ENCODE data around the gene PRDX1. TPM values are rescaled to one million over a fixed set of nuclear protein-coding genes. Genes with fewer than 3 reads are reported as not detected.
A peak's percentile ranks its signal among the peaks of the same experiment; 100 is the strongest.

Gene PRDX1
- total and polyA plus RNA-seq, 2 experiments from 2014 or later, result 1,070 to 2,149 TPM

DNA sequence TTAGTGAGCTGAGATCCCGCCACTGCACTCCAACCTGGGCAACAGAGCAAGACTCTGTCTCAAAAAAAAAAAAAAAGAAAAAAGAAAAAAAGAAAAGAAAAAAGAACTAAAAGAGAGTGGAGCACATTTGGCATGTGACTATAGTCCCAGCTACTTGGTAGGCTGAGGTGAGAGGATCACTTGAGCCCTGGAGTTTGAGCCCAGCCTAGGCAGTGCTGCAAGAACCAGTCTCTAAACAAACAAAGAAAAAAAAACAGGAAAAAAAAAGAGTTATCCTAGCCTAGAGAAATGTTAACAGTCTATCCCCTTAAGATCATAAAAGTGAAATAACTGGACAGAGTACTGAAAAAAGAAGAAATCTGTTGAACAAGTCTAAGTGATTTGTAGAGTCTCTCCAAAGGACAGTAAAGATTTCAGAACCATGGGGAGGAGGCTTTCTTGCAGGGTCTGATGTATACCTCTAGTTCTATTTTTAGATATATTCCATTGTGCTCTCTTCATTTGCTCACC, 4.5 kb upstream of the PRDX1 start:
- DNase-seq (ENCODE audit: low spot score) (no peak), ATAC-seq (no peak)
- peaks cover 5% of the 10 kb centered on the region for H3K79me2 ChIP-seq (replicated peaks; ENCODE audit: insufficient read depth)
- no peak overlapping the region for H3K4me3 Mint-ChIP-seq
- peaks cover 29% of the 10 kb centered on the region for H3K4me1 ChIP-seq (ENCODE audit: insufficient read depth)
- H2AFZ ChIP-seq, result 0 out of 2 replicates have a peak overlapping the region, but pooled peaks have one; percentile 5
- H3K4me1 Mint-ChIP-seq, result peaks cover 36% of the 10 kb centered on the region
- H3K36me3 Mint-ChIP-seq (ENCODE audit: low read depth), result peaks cover under 1% of the 10 kb centered on the region; the same call in 2 of the 3 replicates
- peaks cover 5% of the 10 kb centered on the region for H3K27me3 Mint-ChIP-seq (ENCODE audit: insufficient read depth, low read depth, poor library complexity)
- H3K27me3 ChIP-seq (ENCODE audit: insufficient read depth), result no peaks in the 10 kb centered on the region
- no peak overlapping the region for H3K4me2 ChIP-seq
- H3K9me3 Mint-ChIP-seq, result no peaks in the 10 kb centered on the region
- TF ChIP-seq POLR2AphosphoS5 (IDR thresholded peaks at IDR 0.05; ENCODE audit: low read depth) (no peak), CREB1 (CRISPR knock-in tag; IDR thresholded peaks at IDR 0.05; ENCODE audit: low read depth) (no peak), NANOG (IDR thresholded peaks at IDR 0.05; ENCODE audit: borderline replicate concordance) (no peak), EZH2 (IDR thresholded peaks at IDR 0.05; ENCODE audit: low read depth, unreplicated experiment) (no peak), STAT1 (IDR thresholded peaks at IDR 0.05; ENCODE audit: unreplicated experiment) (no peak), ZNF114 (CRISPR knock-in tag; IDR thresholded peaks at IDR 0.05) (no peak), ZNF331 (CRISPR knock-in tag; IDR thresholded peaks at IDR 0.05; ENCODE audit: low read depth) (no peak), EZH2phosphoT487 (IDR thresholded peaks at IDR 0.05; ENCODE audit: unreplicated experiment) (no peak), JUNB (IDR thresholded peaks at IDR 0.05; ENCODE audit: unreplicated experiment) (no peak)
- TF ChIP-seq, protein P1, sequence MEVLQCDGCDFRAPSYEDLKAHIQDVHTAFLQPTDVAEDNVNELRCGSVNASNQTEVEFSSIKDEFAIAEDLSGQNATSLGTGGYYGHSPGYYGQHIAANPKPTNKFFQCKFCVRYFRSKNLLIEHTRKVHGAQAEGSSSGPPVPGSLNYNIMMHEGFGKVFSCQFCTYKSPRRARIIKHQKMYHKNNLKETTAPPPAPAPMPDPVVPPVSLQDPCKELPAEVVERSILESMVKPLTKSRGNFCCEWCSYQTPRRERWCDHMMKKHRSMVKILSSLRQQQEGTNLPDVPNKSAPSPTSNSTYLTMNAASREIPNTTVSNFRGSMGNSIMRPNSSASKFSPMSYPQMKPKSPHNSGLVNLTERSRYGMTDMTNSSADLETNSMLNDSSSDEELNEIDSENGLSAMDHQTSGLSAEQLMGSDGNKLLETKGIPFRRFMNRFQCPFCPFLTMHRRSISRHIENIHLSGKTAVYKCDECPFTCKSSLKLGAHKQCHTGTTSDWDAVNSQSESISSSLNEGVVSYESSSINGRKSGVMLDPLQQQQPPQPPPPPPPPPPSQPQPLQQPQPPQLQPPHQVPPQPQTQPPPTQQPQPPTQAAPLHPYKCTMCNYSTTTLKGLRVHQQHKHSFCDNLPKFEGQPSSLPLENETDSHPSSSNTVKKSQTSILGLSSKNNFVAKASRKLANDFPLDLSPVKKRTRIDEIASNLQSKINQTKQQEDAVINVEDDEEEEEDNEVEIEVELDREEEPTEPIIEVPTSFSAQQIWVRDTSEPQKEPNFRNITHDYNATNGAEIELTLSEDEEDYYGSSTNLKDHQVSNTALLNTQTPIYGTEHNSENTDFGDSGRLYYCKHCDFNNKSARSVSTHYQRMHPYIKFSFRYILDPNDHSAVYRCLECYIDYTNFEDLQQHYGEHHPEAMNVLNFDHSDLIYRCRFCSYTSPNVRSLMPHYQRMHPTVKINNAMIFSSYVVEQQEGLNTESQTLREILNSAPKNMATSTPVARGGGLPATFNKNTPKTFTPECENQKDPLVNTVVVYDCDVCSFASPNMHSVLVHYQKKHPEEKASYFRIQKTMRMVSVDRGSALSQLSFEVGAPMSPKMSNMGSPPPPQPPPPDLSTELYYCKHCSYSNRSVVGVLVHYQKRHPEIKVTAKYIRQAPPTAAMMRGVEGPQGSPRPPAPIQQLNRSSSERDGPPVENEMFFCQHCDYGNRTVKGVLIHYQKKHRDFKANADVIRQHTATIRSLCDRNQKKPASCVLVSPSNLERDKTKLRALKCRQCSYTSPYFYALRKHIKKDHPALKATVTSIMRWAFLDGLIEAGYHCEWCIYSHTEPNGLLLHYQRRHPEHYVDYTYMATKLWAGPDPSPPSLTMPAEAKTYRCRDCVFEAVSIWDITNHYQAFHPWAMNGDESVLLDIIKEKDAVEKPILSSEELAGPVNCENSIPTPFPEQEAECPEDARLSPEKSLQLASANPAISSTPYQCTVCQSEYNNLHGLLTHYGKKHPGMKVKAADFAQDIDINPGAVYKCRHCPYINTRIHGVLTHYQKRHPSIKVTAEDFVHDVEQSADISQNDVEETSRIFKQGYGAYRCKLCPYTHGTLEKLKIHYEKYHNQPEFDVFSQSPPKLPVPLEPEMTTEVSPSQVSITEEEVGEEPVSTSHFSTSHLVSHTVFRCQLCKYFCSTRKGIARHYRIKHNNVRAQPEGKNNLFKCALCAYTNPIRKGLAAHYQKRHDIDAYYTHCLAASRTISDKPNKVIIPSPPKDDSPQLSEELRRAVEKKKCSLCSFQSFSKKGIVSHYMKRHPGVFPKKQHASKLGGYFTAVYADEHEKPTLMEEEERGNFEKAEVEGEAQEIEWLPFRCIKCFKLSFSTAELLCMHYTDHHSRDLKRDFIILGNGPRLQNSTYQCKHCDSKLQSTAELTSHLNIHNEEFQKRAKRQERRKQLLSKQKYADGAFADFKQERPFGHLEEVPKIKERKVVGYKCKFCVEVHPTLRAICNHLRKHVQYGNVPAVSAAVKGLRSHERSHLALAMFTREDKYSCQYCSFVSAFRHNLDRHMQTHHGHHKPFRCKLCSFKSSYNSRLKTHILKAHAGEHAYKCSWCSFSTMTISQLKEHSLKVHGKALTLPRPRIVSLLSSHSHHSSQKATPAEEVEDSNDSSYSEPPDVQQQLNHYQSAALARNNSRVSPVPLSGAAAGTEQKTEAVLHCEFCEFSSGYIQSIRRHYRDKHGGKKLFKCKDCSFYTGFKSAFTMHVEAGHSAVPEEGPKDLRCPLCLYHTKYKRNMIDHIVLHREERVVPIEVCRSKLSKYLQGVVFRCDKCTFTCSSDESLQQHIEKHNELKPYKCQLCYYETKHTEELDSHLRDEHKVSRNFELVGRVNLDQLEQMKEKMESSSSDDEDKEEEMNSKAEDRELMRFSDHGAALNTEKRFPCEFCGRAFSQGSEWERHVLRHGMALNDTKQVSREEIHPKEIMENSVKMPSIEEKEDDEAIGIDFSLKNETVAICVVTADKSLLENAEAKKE (CRISPR knock-in tag; IDR thresholded peaks at IDR 0.05), result no peak
- TF ChIP-seq, protein P2, sequence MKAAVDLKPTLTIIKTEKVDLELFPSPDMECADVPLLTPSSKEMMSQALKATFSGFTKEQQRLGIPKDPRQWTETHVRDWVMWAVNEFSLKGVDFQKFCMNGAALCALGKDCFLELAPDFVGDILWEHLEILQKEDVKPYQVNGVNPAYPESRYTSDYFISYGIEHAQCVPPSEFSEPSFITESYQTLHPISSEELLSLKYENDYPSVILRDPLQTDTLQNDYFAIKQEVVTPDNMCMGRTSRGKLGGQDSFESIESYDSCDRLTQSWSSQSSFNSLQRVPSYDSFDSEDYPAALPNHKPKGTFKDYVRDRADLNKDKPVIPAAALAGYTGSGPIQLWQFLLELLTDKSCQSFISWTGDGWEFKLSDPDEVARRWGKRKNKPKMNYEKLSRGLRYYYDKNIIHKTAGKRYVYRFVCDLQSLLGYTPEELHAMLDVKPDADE (IDR thresholded peaks at IDR 0.05), result no peak
- TF ChIP-seq, protein P3, sequence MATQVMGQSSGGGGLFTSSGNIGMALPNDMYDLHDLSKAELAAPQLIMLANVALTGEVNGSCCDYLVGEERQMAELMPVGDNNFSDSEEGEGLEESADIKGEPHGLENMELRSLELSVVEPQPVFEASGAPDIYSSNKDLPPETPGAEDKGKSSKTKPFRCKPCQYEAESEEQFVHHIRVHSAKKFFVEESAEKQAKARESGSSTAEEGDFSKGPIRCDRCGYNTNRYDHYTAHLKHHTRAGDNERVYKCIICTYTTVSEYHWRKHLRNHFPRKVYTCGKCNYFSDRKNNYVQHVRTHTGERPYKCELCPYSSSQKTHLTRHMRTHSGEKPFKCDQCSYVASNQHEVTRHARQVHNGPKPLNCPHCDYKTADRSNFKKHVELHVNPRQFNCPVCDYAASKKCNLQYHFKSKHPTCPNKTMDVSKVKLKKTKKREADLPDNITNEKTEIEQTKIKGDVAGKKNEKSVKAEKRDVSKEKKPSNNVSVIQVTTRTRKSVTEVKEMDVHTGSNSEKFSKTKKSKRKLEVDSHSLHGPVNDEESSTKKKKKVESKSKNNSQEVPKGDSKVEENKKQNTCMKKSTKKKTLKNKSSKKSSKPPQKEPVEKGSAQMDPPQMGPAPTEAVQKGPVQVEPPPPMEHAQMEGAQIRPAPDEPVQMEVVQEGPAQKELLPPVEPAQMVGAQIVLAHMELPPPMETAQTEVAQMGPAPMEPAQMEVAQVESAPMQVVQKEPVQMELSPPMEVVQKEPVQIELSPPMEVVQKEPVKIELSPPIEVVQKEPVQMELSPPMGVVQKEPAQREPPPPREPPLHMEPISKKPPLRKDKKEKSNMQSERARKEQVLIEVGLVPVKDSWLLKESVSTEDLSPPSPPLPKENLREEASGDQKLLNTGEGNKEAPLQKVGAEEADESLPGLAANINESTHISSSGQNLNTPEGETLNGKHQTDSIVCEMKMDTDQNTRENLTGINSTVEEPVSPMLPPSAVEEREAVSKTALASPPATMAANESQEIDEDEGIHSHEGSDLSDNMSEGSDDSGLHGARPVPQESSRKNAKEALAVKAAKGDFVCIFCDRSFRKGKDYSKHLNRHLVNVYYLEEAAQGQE (IDR thresholded peaks at IDR 0.05; ENCODE audit: unreplicated experiment), result no peak
- TF ChIP-seq, protein P4, sequence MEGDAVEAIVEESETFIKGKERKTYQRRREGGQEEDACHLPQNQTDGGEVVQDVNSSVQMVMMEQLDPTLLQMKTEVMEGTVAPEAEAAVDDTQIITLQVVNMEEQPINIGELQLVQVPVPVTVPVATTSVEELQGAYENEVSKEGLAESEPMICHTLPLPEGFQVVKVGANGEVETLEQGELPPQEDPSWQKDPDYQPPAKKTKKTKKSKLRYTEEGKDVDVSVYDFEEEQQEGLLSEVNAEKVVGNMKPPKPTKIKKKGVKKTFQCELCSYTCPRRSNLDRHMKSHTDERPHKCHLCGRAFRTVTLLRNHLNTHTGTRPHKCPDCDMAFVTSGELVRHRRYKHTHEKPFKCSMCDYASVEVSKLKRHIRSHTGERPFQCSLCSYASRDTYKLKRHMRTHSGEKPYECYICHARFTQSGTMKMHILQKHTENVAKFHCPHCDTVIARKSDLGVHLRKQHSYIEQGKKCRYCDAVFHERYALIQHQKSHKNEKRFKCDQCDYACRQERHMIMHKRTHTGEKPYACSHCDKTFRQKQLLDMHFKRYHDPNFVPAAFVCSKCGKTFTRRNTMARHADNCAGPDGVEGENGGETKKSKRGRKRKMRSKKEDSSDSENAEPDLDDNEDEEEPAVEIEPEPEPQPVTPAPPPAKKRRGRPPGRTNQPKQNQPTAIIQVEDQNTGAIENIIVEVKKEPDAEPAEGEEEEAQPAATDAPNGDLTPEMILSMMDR (conservative IDR thresholded peaks at IDR 0.05; ENCODE audit: low read depth in 2 of 2), result no peak
- H3K27ac ChIP-seq (ENCODE audit: low read depth), result no peak overlapping the region
- H3K4me3 ChIP-seq, result no peak overlapping the region
- no peak overlapping the region for H3K27ac Mint-ChIP-seq
- H4K20me1 ChIP-seq (replicated peaks; ENCODE audit: insufficient read depth), result no peaks in the 10 kb centered on the region
- no peaks in the 10 kb centered on the region for H3K9me2 ChIP-seq (ENCODE audit: insufficient read depth)
- H3K36me3 ChIP-seq (ENCODE audit: insufficient read depth), result no peaks in the 10 kb centered on the region
- peaks cover 8% of the 10 kb centered on the region for H3F3A ChIP-seq (replicated peaks; ENCODE audit: low read depth)
